HepG2 (cell line): ENCODE results near the gene KDM5B. TPM values are rescaled to one million over a fixed set of nuclear protein-coding genes. Genes with fewer than 3 reads are reported as not detected.
A peak's percentile ranks its signal among the peaks of the same experiment; 100 is the strongest.

Experiments used
- EZH2 ChIP-seq: conservative IDR thresholded peaks from 2 replicates; pipeline ENCODE4 v1.6.1; 2012; ENCODE audit warnings: mild to moderate bottlenecking, low read depth, low read length, moderate library complexity
- HNF4G ChIP-seq, 2 experiments: sonication (generic) in 1 of 2; formaldehyde crosslinking in 1 of 2; IDR thresholded peaks; 2 replicates each; pipeline versions ENCODE4 v1.4.0 to v1.6.1; 2011 to 2020; ENCODE audit warnings: borderline replicate concordance in 2 of 2, low read depth in 2 of 2, mild to moderate bottlenecking in 2 of 2, low read length in 1 of 2, missing genetic modification reagents in 1 of 2, moderate library complexity in 1 of 2
- NCOA2 ChIP-seq: sonication (generic); formaldehyde crosslinking; IDR thresholded peaks from 2 replicates; pipeline ENCODE4 v1.8.0; 2022; ENCODE audit warnings: inconsistent platforms
- RORA ChIP-seq: sonication (generic); formaldehyde crosslinking; IDR thresholded peaks from 2 replicates; pipeline ENCODE4 v1.5.0; 2020; ENCODE audit warnings: mild to moderate bottlenecking, missing genetic modification reagents, moderate library complexity
- SOX5 ChIP-seq: IDR thresholded peaks from 2 replicates; pipeline ENCODE4 v1.6.1; 2016; ENCODE audit warnings: borderline replicate concordance
- ZBTB8A ChIP-seq: sonication (generic); formaldehyde crosslinking; IDR thresholded peaks from 2 replicates; pipeline ENCODE4 v1.4.0; 2020; ENCODE audit warnings: mild to moderate bottlenecking, low read depth, missing genetic modification reagents, borderline replicate concordance
- ZNF124 ChIP-seq: sonication (generic); formaldehyde crosslinking; IDR thresholded peaks from 2 replicates; pipeline ENCODE4 v1.4.0; 2020; ENCODE audit warnings: missing genetic modification reagents
- ZNF343 ChIP-seq: sonication (generic); formaldehyde crosslinking; IDR thresholded peaks from 2 replicates; pipeline ENCODE4 v1.4.0; 2020; ENCODE audit warnings: mild to moderate bottlenecking, missing genetic modification reagents
- ZNF430 ChIP-seq: sonication (generic); formaldehyde crosslinking; IDR thresholded peaks from 2 replicates; pipeline ENCODE4 v1.9.0; 2021; ENCODE audit warnings: mild to moderate bottlenecking, missing genetic modification reagents
- polyA plus RNA-seq, 8 experiments: library from polyadenylated mRNA; depleted of rRNA in 3 of 8; stranded (reverse) in 7 of 8; unstranded in 1 of 8; fragments of >200 nt; fragmentation: Illumina TruSeq in 4 of 8; extraction: Trizol in 4 of 8; gene quantifications; 2 replicates each; pipeline versions ENCODE4 v1.2.1 to v1.2.3, GENCODE V29; 2011 to 2016; ENCODE audit warnings: low read depth in 4 of 8, missing spikeins in 1 of 8, mixed read lengths in 1 of 8; ENCODE audit not compliant: insufficient read depth in 1 of 8
- total RNA-seq, 5 experiments: library from RNA; depleted of rRNA; stranded (reverse); fragments of >200 nt; fragmentation: Illumina TruSeq; extraction: Trizol; gene quantifications; 2 replicates each; pipeline ENCODE4 v1.2.3, GENCODE V29; 2016; ENCODE audit warnings: low read depth in 1 of 5
- TF ChIP-seq, protein P1 (sequence below): sonication (generic); formaldehyde crosslinking; IDR thresholded peaks from 2 replicates; pipeline ENCODE4 v1.5.0; 2020; ENCODE audit warnings: mild to moderate bottlenecking, missing genetic modification reagents, borderline replicate concordance
- TF ChIP-seq, protein P2 (sequence below): sonication (generic); formaldehyde crosslinking; IDR thresholded peaks from 2 replicates; pipeline ENCODE4 v1.4.0; 2020; ENCODE audit warnings: missing genetic modification reagents, low read depth, mild to moderate bottlenecking, borderline replicate concordance
- TF ChIP-seq, protein P3 (sequence below), 2 experiments: fragments of 450-650 bp in 1 of 2; sonication (generic) in 1 of 2; formaldehyde crosslinking in 1 of 2; IDR thresholded peaks; 2 replicates each; pipeline versions ENCODE4 v1.6.1 to v1.8.0; 2016 to 2022; ENCODE audit warnings: antibody characterized with exemption in 1 of 2, mild to moderate bottlenecking in 1 of 2, missing genetic modification reagents in 1 of 2

Gene KDM5B
- total and polyA plus RNA-seq, 2 of the 13 experiments (the other 11 are each of a cell fraction or from before 2014, with no cell fraction given) = 34.2 to 35.4 TPM

DNA sequence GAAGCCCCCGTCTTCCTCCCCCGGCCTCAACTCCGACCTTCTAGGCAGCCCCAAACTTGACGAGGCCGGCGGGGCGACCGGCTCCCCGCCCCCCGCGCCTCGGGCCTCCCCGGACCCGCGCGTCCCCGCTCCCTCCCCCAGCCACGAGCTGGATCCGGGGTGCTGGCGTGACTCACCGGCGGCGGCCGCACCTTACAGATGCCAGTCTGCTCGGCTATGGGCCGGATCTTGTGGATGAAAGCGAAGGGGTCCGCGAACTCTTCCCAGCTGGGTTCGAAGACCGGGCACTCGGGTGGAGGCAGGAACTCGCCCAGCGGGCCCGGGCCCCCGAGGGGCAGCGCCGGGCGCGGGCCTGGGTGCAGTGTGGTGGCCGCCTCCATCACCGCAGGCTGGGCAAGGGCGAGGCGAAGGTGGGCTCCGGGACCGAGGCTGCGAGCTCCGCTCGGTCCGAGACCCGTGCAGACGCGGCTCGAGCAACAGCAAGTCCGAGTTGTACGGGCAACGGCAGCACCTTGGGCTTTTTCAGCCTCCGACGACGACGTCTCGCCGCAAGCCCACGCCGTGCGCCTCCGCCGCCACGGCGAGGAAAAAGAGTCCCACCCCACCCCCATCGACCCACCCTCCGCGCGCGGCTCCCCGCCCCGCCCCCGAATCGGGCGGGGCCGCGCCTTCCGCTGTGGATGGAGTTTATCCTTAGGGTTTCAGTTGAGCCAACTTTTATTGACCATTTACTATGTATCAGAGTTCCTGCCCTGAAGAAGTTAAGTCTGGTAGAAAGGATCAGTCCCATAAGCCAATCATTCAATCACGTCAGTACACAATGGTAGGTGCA lies at the start of gene KDM5B (continued):
- peak; percentile 36; the same call in 1 of the 2 replicates for TF ChIP-seq HNF4G (IDR thresholded peaks at IDR 0.05; ENCODE audit: borderline replicate concordance, low read depth, low read length)
- peak; percentile 65; the same call in 1 of the 2 replicates for TF ChIP-seq HNF4G (CRISPR knock-in tag; IDR thresholded peaks at IDR 0.05; ENCODE audit: borderline replicate concordance, low read depth)
- TF ChIP-seq NCOA2 (CRISPR knock-in tag) = peak; percentile 46; the same call in 1 of the 2 replicates
- TF ChIP-seq, protein P1, sequence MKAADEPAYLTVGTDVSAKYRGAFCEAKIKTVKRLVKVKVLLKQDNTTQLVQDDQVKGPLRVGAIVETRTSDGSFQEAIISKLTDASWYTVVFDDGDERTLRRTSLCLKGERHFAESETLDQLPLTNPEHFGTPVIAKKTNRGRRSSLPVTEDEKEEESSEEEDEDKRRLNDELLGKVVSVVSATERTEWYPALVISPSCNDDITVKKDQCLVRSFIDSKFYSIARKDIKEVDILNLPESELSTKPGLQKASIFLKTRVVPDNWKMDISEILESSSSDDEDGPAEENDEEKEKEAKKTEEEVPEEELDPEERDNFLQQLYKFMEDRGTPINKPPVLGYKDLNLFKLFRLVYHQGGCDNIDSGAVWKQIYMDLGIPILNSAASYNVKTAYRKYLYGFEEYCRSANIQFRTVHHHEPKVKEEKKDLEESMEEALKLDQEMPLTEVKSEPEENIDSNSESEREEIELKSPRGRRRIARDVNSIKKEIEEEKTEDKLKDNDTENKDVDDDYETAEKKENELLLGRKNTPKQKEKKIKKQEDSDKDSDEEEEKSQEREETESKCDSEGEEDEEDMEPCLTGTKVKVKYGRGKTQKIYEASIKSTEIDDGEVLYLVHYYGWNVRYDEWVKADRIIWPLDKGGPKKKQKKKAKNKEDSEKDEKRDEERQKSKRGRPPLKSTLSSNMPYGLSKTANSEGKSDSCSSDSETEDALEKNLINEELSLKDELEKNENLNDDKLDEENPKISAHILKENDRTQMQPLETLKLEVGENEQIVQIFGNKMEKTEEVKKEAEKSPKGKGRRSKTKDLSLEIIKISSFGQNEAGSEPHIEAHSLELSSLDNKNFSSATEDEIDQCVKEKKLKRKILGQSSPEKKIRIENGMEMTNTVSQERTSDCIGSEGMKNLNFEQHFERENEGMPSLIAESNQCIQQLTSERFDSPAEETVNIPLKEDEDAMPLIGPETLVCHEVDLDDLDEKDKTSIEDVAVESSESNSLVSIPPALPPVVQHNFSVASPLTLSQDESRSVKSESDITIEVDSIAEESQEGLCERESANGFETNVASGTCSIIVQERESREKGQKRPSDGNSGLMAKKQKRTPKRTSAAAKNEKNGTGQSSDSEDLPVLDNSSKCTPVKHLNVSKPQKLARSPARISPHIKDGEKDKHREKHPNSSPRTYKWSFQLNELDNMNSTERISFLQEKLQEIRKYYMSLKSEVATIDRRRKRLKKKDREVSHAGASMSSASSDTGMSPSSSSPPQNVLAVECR (CRISPR knock-in tag) = peak; percentile 97
- TF ChIP-seq ZNF430 (CRISPR knock-in tag) = 0 out of 2 replicates have a peak, but pooled peaks have one; percentile 39
- TF ChIP-seq SOX5 (CRISPR knock-in tag) = 0 out of 2 replicates have a peak, but pooled peaks have one; percentile 38
- no peak for TF ChIP-seq EZH2
- peak; percentile 73; the same call in 1 of the 2 replicates for TF ChIP-seq ZNF124 (CRISPR knock-in tag)
- no peak for TF ChIP-seq RORA
- TF ChIP-seq, protein P2, sequence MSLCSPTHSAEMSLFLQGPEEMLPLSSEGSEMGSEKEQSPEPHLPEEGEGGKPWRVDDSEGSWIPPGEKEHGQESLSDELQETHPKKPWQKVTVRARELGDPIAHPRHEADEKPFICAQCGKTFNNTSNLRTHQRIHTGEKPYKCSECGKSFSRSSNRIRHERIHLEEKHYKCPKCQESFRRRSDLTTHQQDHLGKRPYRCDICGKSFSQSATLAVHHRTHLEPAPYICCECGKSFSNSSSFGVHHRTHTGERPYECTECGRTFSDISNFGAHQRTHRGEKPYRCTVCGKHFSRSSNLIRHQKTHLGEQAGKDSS = no peak; the same call in 1 of the 2 replicates
- 0 out of 2 replicates have a peak, but pooled peaks have one; percentile 43 for TF ChIP-seq ZNF343 (CRISPR knock-in tag)
- TF ChIP-seq ZBTB8A (CRISPR knock-in tag) = no peak
- TF ChIP-seq, protein P3, sequence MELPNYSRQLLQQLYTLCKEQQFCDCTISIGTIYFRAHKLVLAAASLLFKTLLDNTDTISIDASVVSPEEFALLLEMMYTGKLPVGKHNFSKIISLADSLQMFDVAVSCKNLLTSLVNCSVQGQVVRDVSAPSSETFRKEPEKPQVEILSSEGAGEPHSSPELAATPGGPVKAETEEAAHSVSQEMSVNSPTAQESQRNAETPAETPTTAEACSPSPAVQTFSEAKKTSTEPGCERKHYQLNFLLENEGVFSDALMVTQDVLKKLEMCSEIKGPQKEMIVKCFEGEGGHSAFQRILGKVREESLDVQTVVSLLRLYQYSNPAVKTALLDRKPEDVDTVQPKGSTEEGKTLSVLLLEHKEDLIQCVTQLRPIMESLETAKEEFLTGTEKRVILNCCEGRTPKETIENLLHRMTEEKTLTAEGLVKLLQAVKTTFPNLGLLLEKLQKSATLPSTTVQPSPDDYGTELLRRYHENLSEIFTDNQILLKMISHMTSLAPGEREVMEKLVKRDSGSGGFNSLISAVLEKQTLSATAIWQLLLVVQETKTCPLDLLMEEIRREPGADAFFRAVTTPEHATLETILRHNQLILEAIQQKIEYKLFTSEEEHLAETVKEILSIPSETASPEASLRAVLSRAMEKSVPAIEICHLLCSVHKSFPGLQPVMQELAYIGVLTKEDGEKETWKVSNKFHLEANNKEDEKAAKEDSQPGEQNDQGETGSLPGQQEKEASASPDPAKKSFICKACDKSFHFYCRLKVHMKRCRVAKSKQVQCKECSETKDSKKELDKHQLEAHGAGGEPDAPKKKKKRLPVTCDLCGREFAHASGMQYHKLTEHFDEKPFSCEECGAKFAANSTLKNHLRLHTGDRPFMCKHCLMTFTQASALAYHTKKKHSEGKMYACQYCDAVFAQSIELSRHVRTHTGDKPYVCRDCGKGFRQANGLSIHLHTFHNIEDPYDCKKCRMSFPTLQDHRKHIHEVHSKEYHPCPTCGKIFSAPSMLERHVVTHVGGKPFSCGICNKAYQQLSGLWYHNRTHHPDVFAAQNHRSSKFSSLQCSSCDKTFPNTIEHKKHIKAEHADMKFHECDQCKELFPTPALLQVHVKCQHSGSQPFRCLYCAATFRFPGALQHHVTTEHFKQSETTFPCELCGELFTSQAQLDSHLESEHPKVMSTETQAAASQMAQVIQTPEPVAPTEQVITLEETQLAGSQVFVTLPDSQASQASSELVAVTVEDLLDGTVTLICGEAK (IDR thresholded peaks at IDR 0.05) = no peak
- TF ChIP-seq, protein P3 (CRISPR knock-in tag; IDR thresholded peaks at IDR 0.05) = peak; percentile 55
